Activated CD4-positive, alpha-beta T cell treated with anti-CD3 and anti-CD28 coated beads for 36 hours (primary cell): Measurements from ENCODE around the gene SF3B3. TPM values are rescaled to one million over a fixed set of nuclear protein-coding genes. Genes with fewer than 3 reads are reported as not detected.
A peak's percentile ranks its signal among the peaks of the same experiment; 100 is the strongest.

ENCODE experiments used
- ATAC-seq: fragments of 200-7000 bp; cut with Tn5 transposase; one replicate; pipeline ENCODE4 v1.10.0; 2021; ENCODE audit warnings: mild to moderate bottlenecking, moderate library complexity
- CTCF ChIA-PET: fragments of 350-600 bp; sonication (Branson Sonifier 250); formaldehyde crosslinking; loops from one replicate; lab custom pipeline; 2021; ENCODE audit warnings: antibody characterized with exemption; lab: Charles Lee
- POLR2A ChIA-PET: fragments of 350-600 bp; sonication (Branson Sonifier 250); formaldehyde crosslinking; loops from one replicate; lab custom pipeline; 2021; ENCODE audit warnings: antibody characterized with exemption, inconsistent platforms; lab: Charles Lee
- DNase-seq: peaks from one replicate; pipeline ENCODE4 v3.0.0-alpha.2; 2020
- H3K27ac Mint-ChIP-seq: one replicate; pipeline ENCODE4 v1.8.0; 2021; ENCODE audit warnings: mixed read lengths
- H3K27me3 Mint-ChIP-seq: one replicate; pipeline ENCODE4 v1.8.0; 2021; ENCODE audit warnings: mixed read lengths
- H3K36me3 Mint-ChIP-seq: one replicate; pipeline ENCODE4 v1.8.0; 2021; ENCODE audit warnings: low read depth, mixed read lengths
- H3K4me1 Mint-ChIP-seq: one replicate; pipeline ENCODE4 v1.8.0; 2021; ENCODE audit warnings: mixed read lengths
- H3K4me3 Mint-ChIP-seq: one replicate; pipeline ENCODE4 v1.8.0; 2021; ENCODE audit warnings: mild to moderate bottlenecking, moderate library complexity, mixed read lengths
- H3K9me3 Mint-ChIP-seq: one replicate; pipeline ENCODE4 v1.8.0; 2021; ENCODE audit warnings: low read depth, mixed read lengths
- intact Hi-C, 2 experiments: fragments of 100-400 bp; cut with DNase I in 1 of 2; cut with micrococcal nuclease in 1 of 2; formaldehyde crosslinking; loops; one replicate each; pipeline versions ENCODE4 v1.14.2 to v1.15.1; 2022 to 2024; cut with DNase I, micrococcal nuclease
- total RNA-seq, 2 experiments: library from RNA; stranded (reverse); gene quantifications; one replicate each; pipeline ENCODE4 v1.2.3, GENCODE V29; 2021

SF3B3 gene
- total RNA-seq, 2 experiments from 2014 or later, result 533 to 545 TPM

- Mint-ChIP-seq H3K9me3 (no peaks in the 10 kb centered on the region), H3K4me3 (no peak overlapping the region), H3K4me1 (peaks cover 3% of the 10 kb centered on the region), H3K36me3 (peaks cover 5% of the 10 kb centered on the region), H3K27ac (peak overlapping the region; percentile 55), H3K27me3 (no peaks in the 10 kb centered on the region)
- ATAC-seq, result no peak
- intact Hi-C loops, result no loop called here
- POLR2A ChIA-PET, result no interaction called here
- no peak for DNase-seq
- CTCF ChIA-PET, result interaction anchor here (0.6 kb wide), 1 partner anchor 14 kb away, joined by 3 read pairs; no protein-coding TSS in a partner anchor
Measured at GRCh38 chr16:70483426-70483825, 40.2 kb upstream of the SF3B3 start.

DNA sequence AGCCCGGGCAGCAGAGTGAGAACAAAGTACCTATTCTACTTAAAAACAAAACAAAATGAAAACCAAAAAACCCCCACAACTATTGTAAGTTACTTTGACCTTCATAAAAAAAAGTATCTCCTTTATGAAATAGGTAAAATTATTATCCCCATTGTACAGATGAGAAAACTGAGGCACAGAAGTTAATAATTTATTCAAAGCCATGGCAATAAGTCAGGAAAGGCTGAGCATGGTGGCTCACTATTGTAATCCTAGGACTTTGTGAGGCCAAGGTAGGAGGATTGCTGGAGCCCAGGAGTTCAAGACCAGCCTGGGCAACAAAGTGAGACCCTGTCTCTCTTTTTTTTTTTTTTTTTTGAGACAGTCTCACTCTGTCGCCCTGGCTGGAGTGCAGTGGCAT, 38.7 kb upstream of the SF3B3 start:
- H3K27me3 Mint-ChIP-seq, result no peaks in the 10 kb centered on the region
- no peak overlapping the region for H3K27ac Mint-ChIP-seq
- ChIA-PET CTCF (interaction anchor here (0.7 to 1.2 kb wide), 2 partner anchors 10 to 1405 kb away, joined by 4 to 5 read pairs; no protein-coding TSS in a partner anchor), POLR2A (interaction anchor here (0.7 kb wide), 2 partner anchors 80 to 84 kb away, joined by 3 to 5 read pairs; no protein-coding TSS in a partner anchor)
- H3K4me1 Mint-ChIP-seq, result no peaks in the 10 kb centered on the region
- intact Hi-C loops, result no loop called here
- no peak overlapping the region for H3K4me3 Mint-ChIP-seq
- no peak for ATAC-seq
- H3K36me3 Mint-ChIP-seq, result peaks cover 7% of the 10 kb centered on the region
- DNase-seq, result no peak
- no peaks in the 10 kb centered on the region for H3K9me3 Mint-ChIP-seq

DNA sequence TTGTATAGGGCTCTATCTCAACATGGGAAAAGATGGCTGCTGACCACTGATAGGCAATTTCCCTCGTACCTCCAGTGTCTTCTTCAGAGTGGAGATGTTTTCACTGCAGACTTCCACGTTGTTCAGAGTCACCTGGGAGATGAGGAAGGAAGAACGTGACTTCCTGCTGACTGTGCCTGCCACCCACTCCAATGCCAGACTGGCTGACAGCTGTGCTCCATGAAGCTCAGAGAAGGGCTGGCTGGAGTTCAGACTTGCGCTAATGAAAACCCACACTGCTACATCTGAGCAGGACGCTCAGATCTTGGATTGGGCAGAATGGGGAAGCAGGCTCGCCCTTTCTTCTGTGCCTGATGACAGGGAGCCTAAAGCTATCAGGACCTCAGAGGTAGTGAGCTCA, 33.4 kb upstream of the SF3B3 start:
- ATAC-seq (no peak), DNase-seq (no peak)
- H3K4me3 Mint-ChIP-seq, result no peak overlapping the region
- H3K36me3 Mint-ChIP-seq, result peaks cover 28% of the 10 kb centered on the region
- POLR2A ChIA-PET, result no interaction called here
- no peak overlapping the region for H3K27ac Mint-ChIP-seq
- peaks cover 13% of the 10 kb centered on the region for H3K4me1 Mint-ChIP-seq
- intact Hi-C loops, result no loop called here
- CTCF ChIA-PET, result interaction anchor here (1.2 kb wide), 1 partner anchor 12 kb away, joined by 3 read pairs; no protein-coding TSS in a partner anchor
- no peaks in the 10 kb centered on the region for H3K27me3 Mint-ChIP-seq
- no peaks in the 10 kb centered on the region for H3K9me3 Mint-ChIP-seq

DNA sequence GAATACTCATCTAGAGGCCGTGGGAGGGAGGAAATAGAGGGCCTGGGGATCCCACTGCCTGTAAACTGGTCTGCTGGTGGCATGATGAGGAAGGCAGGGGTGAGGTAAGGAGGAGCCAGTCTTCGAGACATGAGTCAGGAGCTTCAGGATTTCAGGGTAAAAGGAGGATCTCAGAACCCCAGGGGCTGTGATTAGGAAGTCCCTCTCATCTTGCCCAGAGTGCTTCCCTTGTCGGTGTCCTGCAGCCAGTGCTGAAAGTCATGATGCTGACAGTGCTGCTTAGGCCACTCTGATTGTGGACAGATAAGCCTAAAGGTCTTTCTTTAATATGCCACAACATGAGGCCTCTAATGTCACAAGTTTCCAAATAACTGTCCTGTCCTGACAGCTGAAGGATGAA, 29.8 kb upstream of the SF3B3 start:
- H3K9me3 Mint-ChIP-seq, result no peaks in the 10 kb centered on the region
- no peak for ATAC-seq
- no peak overlapping the region for H3K27ac Mint-ChIP-seq
- intact Hi-C loops, result no loop called here
- no peak overlapping the region for H3K4me3 Mint-ChIP-seq
- peaks cover 20% of the 10 kb centered on the region for H3K4me1 Mint-ChIP-seq
- no peak for DNase-seq
- peaks cover 36% of the 10 kb centered on the region for H3K36me3 Mint-ChIP-seq
- no peaks in the 10 kb centered on the region for H3K27me3 Mint-ChIP-seq
- POLR2A ChIA-PET, result no interaction called here
- CTCF ChIA-PET, result interaction anchor here (1.1 kb wide), 1 partner anchor 113 kb away, joined by 3 read pairs; no protein-coding TSS in a partner anchor

DNA sequence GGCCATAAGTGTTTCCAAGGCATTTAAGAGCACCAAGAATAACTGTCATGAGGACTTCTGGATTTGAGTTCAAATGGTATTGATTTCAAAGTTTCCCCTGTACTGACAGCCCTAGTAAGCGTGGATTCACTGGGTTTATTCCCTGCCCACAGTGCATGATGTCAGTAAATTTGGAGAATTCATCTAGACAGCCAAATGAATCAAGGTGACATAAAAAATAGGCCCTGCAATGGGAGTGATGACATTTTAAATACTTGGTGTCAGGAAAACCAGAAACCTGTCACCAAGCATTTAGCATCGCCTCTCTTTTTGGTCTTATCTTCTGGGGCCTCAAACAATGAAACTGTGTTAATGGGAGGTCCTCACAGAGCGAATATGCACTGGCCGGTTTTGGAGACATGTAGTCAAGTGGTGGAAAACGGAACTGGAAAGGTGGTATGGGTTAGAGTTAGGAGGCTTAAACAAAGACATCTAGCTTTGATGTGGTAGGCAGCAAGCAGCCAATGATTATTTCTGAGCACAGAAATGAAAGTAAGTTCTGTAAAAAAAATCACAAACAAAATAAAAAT, 29.3 kb upstream of the SF3B3 start:
- intact Hi-C loops, result no loop called here
- Mint-ChIP-seq H3K27me3 (no peaks in the 10 kb centered on the region), H3K4me3 (no peak overlapping the region), H3K9me3 (no peaks in the 10 kb centered on the region), H3K4me1 (peaks cover 20% of the 10 kb centered on the region), H3K36me3 (peaks cover 36% of the 10 kb centered on the region), H3K27ac (peak overlapping the region; percentile 1)
- CTCF ChIA-PET, result interaction anchor here (0.7 to 1.3 kb wide), 5 partner anchors 10 to 114 kb away, joined by 3 to 5 read pairs (median 3); no protein-coding TSS in a partner anchor
- ATAC-seq, result peak; percentile 24
- POLR2A ChIA-PET, result interaction anchor here (0.6 kb wide), 1 partner anchor 31 kb away, joined by 3 read pairs; no protein-coding TSS in a partner anchor
- no peak for DNase-seq

- no peaks in the 10 kb centered on the region for H3K27me3 Mint-ChIP-seq
- peaks cover 34% of the 10 kb centered on the region for H3K36me3 Mint-ChIP-seq
- no peak for ATAC-seq
Measured at GRCh38 chr16:70494777-70495176, 28.8 kb upstream of the SF3B3 start.

DNA sequence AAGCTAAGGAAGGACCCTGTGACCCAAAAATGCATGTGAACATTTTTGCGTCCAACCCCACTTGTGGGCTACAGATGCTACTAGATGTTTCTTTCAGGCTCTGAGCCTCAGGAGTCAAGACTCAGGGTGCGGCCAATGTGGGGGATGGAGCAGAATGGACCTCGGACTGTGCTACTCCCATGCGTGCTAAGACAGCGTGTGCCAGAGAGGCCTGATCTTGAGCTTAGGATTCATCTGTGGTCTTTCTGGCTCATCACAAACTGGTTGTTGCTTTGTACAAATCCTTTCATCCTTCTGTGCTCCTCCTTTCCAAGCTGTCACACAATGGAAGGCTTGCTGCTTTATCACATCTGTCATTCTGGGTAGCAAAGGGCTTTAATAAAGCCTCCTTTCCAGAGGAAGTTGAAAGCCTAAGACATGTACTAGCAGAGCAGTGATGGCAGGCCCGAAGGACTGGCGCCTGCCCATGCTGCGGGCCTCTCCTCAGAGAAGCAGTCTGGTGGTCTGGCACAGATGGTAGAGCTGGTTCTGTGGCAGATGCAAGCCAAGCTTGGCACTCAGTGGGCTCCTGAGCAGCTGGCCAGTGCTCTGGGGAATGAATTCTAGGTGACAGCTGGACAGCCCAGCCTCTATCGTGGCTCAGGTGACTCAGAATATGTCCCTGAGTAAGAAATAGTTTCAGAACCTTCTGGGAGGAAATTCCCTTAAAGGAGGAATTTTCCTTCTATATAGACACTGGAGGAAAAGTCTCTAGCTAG, 28.0 kb upstream of the SF3B3 start:
- H3K4me3 Mint-ChIP-seq, result no peak overlapping the region
- no peaks in the 10 kb centered on the region for H3K9me3 Mint-ChIP-seq
- H3K36me3 Mint-ChIP-seq, result peaks cover 31% of the 10 kb centered on the region
- DNase-seq (no peak), ATAC-seq (no peak)
- ChIA-PET POLR2A (interaction anchor here (0.6 kb wide), 1 partner anchor 28 kb away, joined by 3 read pairs; the partner anchor contains the start of gene COG4), CTCF (interaction anchor here (0.7 to 1.3 kb wide), 5 partner anchors 11 to 159 kb away, joined by 3 to 5 read pairs (median 3); no protein-coding TSS in a partner anchor)
- intact Hi-C loops, result loop anchor here (1.0 to 2.0 kb wide), 2 partner anchors 19 kb away; no protein-coding TSS in a partner anchor
- no peak overlapping the region for H3K27ac Mint-ChIP-seq
- H3K27me3 Mint-ChIP-seq, result no peaks in the 10 kb centered on the region
- peaks cover 20% of the 10 kb centered on the region for H3K4me1 Mint-ChIP-seq

More at GRCh38 chr16:70494777-70495176, 28.8 kb upstream of the SF3B3 start:
- no peaks in the 10 kb centered on the region for H3K9me3 Mint-ChIP-seq
- DNase-seq, result no peak
- CTCF ChIA-PET, result interaction anchor here (0.7 to 1.3 kb wide), 6 partner anchors 10 to 158 kb away, joined by 3 to 5 read pairs (median 3); no protein-coding TSS in a partner anchor
- H3K4me3 Mint-ChIP-seq, result no peak overlapping the region
- POLR2A ChIA-PET, result interaction anchor here (0.6 kb wide), 1 partner anchor 30 kb away, joined by 3 read pairs; no protein-coding TSS in a partner anchor
- H3K27ac Mint-ChIP-seq, result peak overlapping the region; percentile 1
- intact Hi-C loops, result no loop called here
- peaks cover 20% of the 10 kb centered on the region for H3K4me1 Mint-ChIP-seq

GRCh38 chr16:70496513-70496912, 27.1 kb upstream of the SF3B3 start:
- POLR2A ChIA-PET, result no interaction called here
- H3K27ac Mint-ChIP-seq, result no peak overlapping the region
- ATAC-seq, result peak; percentile 85
- DNase-seq, result peak; percentile 52
- no peaks in the 10 kb centered on the region for H3K9me3 Mint-ChIP-seq
- H3K4me1 Mint-ChIP-seq, result peaks cover 20% of the 10 kb centered on the region
- H3K36me3 Mint-ChIP-seq, result peaks cover 31% of the 10 kb centered on the region
- CTCF ChIA-PET, result interaction anchor here (0.6 to 1.4 kb wide), 9 partner anchors 12 to 208 kb away, joined by 3 to 4 read pairs (median 3); no protein-coding TSS in a partner anchor
- intact Hi-C loops, result loop anchor here (1.0 to 2.0 kb wide), 2 partner anchors 20 kb away; no protein-coding TSS in a partner anchor
- H3K4me3 Mint-ChIP-seq, result no peak overlapping the region
- no peaks in the 10 kb centered on the region for H3K27me3 Mint-ChIP-seq

GRCh38 chr16:70508752-70509151, 14.9 kb upstream of the SF3B3 start:
- no peak for ATAC-seq
- no peaks in the 10 kb centered on the region for H3K9me3 Mint-ChIP-seq
- intact Hi-C loops, result loop anchor here in 1 of 2 experiments (2.0 kb wide), 1 partner anchor 144 kb away; no protein-coding TSS in a partner anchor
- peaks cover 21% of the 10 kb centered on the region for H3K36me3 Mint-ChIP-seq
- no peak overlapping the region for H3K4me3 Mint-ChIP-seq
- peaks cover 8% of the 10 kb centered on the region for H3K4me1 Mint-ChIP-seq
- H3K27ac Mint-ChIP-seq, result peak overlapping the region; percentile 20
- DNase-seq, result no peak
- H3K27me3 Mint-ChIP-seq, result no peaks in the 10 kb centered on the region
- ChIA-PET CTCF (interaction anchor here (0.5 to 1.0 kb wide), 4 partner anchors 12 to 223 kb away, joined by 3 to 4 read pairs (median 3); no protein-coding TSS in a partner anchor), POLR2A (no interaction called here)

DNA sequence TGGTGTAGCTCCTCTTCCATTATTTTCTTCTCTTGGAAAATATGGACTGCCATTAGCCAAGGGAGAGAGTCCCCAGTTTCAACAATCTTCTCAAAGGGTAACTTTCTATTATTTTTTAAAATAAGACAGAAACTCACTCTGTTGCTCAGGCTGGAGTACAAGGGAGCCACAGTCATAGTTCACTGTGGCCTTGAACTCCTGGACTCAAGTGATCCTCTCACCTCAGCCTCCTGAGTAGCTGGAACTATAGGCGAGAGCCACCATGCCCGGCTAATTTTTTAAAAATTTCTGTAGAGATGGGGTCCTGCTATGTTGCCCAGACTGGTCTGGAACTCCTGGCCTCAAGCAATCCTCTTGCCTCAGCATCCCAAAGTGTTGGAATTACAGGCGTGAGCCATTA, 13.4 kb upstream of the SF3B3 start:
- Mint-ChIP-seq H3K4me1 (peaks cover 8% of the 10 kb centered on the region), H3K27me3 (no peaks in the 10 kb centered on the region), H3K9me3 (no peaks in the 10 kb centered on the region), H3K36me3 (peaks cover 27% of the 10 kb centered on the region), H3K4me3 (no peak overlapping the region), H3K27ac (no peak overlapping the region)
- ChIA-PET POLR2A (no interaction called here), CTCF (no interaction called here)
- no peak for DNase-seq
- intact Hi-C loops, result no loop called here
- no peak for ATAC-seq

DNA sequence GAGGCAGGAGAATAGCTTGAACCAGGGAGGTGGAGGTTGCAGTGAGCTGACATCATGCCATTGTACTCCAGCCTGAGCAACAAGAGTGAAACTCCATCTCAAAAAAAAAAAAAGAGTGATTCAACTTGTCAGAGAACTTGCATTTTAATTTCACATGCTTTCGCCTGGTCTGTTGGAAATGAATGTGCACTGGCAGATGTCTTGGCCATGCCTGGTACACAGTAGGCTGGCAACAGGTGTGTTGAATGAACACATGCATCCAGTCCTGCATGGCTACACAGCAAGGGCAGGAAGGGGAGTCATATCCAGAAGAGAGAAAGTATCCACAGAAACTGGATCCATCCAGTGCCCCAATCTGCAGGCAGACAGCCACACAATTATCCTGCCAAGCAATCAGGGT, 11.8 kb upstream of the SF3B3 start:
- no peak for ATAC-seq
- Mint-ChIP-seq H3K4me1 (peaks cover 8% of the 10 kb centered on the region), H3K36me3 (peaks cover 31% of the 10 kb centered on the region), H3K9me3 (no peaks in the 10 kb centered on the region), H3K27ac (peak overlapping the region; percentile 10), H3K4me3 (no peak overlapping the region), H3K27me3 (no peaks in the 10 kb centered on the region)
- ChIA-PET POLR2A (interaction anchor here (0.6 kb wide), 1 partner anchor 1766 kb away, joined by 4 read pairs; no protein-coding TSS in a partner anchor), CTCF (interaction anchor here (0.6 kb wide), 1 partner anchor 124 kb away, joined by 3 read pairs; no protein-coding TSS in a partner anchor)
- intact Hi-C loops, result no loop called here
- DNase-seq, result no peak
